Measurements from ENCODE around the gene NECAB2.

Gene NECAB2

GRCh38 chr16:84029297-84030047, 61.4 kb downstream of the NECAB2 start:
- DNase-seq = no peak

DNA sequence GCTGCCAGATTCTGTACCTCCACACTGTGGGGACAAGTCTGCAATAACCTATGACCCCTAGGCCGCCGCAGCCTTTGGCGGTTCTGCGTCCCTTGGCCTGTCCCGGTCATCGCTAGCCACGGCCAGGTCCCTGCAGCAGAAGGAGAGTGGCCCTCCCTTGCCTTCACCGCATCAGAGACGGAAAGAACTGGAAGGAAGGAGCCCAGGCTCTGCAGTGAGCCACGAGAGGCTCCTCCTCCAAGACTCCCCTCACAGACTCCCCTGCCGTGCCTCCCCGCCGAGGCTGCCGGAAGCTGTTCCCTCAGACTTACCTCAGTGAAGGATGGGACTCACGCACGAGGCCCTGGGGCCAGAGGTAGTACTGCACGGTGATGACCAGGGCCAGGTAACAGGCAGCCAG, 63.5 kb downstream of the NECAB2 start:
- DNase-seq = no peak

- no peak for DNase-seq
Observed at GRCh38 chr16:84032458-84033178, 64.6 kb downstream of the NECAB2 start.

- no peak for DNase-seq
Observed at GRCh38 chr16:84033251-84034195, 65.5 kb downstream of the NECAB2 start.

- no peak for DNase-seq
Observed at GRCh38 chr16:84034516-84034915, 66.5 kb downstream of the NECAB2 start.

DNA sequence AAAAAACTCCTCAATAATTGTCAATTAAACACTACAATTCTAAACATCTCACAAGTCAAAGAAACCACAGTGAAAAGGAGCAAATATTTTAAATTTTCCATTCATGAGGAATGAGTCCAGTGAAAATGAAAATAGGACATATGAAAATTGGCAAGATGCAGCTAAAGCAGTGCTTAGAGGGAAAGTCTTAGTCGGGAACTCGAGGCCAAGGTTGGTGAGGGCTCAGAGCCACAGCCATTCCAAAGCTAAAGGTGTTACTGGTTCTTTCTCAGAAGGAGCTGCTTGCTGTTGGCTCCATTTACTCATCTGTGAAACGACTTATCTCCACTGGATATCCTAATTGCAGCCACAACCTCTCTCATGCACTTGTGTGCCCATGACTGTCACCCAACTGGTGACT, 68.1 kb downstream of the NECAB2 start:
- no peak for DNase-seq

DNA sequence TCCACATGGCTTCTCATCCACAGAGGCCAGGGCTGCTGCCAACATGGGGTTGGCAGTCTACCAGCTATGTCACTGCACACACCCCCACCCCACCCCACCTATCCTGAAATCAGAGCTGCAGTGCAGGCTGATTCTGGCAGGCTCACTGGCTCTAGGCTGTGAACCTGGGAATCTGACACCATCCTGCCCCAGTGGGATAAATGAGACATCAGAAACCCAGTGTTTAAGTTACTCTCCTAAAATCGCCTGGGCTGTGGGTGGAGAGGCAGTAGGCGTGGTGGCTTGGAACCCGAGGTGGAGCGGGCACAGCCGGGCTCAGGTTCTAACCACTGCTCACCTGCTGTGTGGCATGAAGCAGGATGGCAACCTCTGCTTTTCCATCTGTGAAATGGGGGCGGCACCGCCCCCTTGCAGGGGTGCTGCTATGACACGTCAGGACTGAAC, 69.0 kb downstream of the NECAB2 start:
- no peak for DNase-seq

GRCh38 chr16:84038469-84038868, 70.4 kb downstream of the NECAB2 start:
- no peak for DNase-seq

GRCh38 chr16:84039696-84040095, 71.7 kb downstream of the NECAB2 start:
- DNase-seq = no peak

GRCh38 chr16:84040226-84040822, 72.3 kb downstream of the NECAB2 start:
- no peak for DNase-seq

DNA sequence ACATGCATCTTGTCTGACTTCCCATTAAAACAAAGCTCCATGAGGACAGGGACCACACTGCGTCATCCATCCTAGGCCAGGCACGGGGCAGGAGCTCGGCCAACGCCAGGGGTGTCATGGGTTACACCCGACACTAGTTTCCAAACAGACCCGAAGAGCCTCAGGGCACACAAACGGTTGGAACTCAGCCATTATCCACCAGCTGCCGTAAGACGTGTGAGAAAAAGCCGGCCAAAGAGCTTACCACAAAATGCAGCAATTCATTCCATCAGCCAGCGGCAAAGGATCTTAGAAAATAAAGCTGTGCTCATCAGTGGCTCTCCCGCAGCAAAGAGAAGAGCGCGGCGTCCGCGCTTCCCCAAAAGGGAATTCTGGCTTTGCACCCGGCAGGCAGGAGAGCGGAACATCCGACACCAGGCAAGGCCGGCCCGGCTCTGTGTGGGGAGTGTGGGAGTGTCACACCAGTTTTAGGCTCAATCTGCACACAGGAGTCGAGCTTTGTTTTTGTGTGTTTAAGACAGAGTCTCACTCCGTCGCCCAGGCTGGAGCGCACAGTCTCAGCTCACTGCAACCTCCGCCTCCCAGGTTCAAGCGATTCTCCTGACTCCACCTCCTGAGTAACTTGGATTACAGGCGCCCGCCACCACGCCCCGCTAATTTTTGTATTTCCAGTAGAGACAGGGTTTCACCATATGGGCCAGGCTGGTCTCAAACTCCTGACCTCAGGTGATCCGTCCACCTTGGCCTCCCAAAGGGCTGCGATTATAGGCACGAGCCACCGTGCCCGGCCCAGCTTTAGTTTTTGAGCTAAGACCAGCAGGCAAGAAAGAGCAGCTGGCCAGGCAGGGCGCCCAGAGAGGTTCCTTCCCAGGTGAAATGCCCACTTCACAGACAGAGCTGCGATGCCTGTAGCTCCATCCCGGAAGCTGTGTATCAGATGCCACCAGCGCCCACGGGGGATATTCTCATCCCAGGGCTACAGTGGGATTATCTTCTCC, 73.1 kb downstream of the NECAB2 start:
- DNase-seq = no peak

DNA sequence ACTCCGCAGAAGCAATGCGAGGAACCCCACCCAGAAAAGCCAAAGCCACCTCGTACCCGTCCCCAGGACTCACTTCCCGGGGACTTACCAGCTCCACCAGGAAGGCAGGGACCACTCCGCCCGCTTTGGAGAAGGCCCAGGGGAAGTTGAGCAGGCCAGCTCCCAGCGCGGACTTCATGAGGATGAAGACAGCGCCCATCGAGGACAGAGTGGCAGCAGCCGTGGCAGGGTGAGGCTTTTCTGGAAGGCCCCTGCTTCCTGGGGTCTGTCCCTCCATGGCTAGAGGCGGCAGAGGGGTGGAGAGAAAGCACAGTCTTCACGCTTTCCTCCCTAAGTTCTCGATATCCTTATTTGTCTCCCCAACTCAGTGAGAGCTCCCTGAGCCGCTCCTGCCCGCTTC, 73.8 kb downstream of the NECAB2 start:
- no peak for DNase-seq

- no peak for DNase-seq
Observed at GRCh38 chr16:84042308-84042878, 74.3 kb downstream of the NECAB2 start, which contains the start of gene SLC38A8. SLC38A8 (minus strand) TSS chr16:84042795; CDS start chr16:84042157, 638 bp downstream.

- no peak for DNase-seq
Observed at GRCh38 chr16:84042879-84043485, 74.9 kb downstream of the NECAB2 start.

DNA sequence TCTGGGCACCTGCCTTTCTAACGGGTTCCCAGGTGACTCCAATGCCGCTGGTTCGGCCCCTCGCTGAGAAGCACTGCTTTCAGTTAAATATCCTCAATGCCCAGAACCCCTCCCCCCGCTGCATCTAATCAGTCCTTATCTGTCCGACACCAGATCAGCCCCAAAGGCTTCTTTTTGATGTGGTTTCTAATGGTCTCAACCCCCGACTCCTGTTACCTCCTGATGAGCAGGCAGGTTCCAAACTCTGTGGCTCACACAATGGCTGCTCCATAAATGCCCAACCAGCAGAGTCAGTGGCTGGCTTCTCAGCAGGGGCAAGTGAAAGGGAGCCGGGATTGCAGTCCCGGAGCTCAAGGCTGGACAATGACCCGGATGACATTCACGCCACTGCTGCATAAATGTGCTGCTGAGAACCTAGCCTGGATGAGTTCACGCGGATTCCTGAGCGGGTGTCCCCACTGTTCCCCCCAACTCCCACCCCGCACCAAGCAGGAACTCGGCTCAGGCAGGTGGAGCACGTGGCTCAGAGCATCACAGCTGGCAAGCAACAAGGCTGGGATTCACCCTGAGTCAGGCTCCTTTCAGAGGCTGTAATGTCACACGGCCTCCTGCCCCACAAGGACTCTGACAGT, 75.6 kb downstream of the NECAB2 start:
- no peak for DNase-seq

DNA sequence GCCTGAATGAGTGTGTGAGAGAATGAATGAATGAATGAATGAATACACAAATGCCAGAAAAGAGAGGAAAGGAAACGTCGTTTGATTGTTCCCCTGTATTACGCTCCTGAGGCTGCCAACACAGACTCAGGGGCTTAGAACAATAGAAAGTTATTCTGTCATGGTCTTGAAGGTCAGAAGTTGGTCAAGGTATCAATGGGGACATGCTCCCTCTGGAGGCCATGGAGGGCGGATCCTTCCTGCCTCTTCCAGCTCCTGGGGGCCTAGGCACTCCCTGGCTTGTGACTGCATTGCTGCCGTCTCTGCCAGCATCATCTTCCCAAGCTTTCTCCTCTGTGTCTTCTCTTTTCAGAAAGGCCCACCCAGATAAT, 76.1 kb downstream of the NECAB2 start:
- no peak for DNase-seq

- DNase-seq = no peak
Observed at GRCh38 chr16:84045001-84045817, 77.2 kb downstream of the NECAB2 start.

- no peak for DNase-seq
Observed at GRCh38 chr16:84045818-84046470, 77.9 kb downstream of the NECAB2 start.

DNA sequence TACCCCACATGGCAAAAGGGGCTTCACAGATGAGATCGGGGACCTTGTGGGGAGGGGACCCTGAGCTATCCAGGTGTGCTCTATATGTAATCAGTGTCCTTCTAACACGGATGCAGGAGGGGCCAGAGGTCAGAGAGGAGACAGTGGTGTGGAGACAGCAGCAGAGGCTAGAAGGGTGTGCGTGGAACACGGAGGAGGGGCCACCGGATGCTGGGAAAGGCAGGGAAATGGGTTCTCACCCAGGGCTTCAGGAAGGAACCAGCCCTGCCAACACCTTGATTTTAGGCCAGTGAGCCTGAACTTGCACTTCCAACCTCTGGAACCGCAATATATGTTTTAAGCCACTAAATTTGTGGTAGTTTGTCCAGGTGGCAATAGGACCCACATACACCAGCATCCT, 79.2 kb downstream of the NECAB2 start:
- DNase-seq = no peak
